ENCODE measurements around the gene ZNF536.

The ZNF536 gene

GRCh38 chr19:30516531-30516930 is 144.3 kb downstream of the ZNF536 start:
- TF ChIP-seq CTCF (IDR thresholded peaks at IDR 0.05; ENCODE audit: low read depth, low read length), result no peak
- no peak for TF ChIP-seq MAX (IDR thresholded peaks at IDR 0.05; ENCODE audit: low read depth, low read length)
- TF ChIP-seq MYC (IDR thresholded peaks at IDR 0.05; ENCODE audit: low read depth, low read length), result no peak
- no peak for TF ChIP-seq POLR2A (IDR thresholded peaks at IDR 0.05; ENCODE audit: extremely low read depth, insufficient read length)
- no peak for DNase-seq (ENCODE audit: low read depth)
- H3K4me3 ChIP-seq (ENCODE audit: low read depth, low read length), result no peak overlapping the region

GRCh38 chr19:30518965-30519606 is 146.9 kb downstream of the ZNF536 start:
- TF ChIP-seq CTCF (IDR thresholded peaks at IDR 0.05; ENCODE audit: low read depth, low read length), result no peak
- TF ChIP-seq MAX (IDR thresholded peaks at IDR 0.05; ENCODE audit: low read depth, low read length), result no peak
- no peak for TF ChIP-seq MYC (IDR thresholded peaks at IDR 0.05; ENCODE audit: low read depth, low read length)
- TF ChIP-seq POLR2A (IDR thresholded peaks at IDR 0.05; ENCODE audit: extremely low read depth, insufficient read length), result no peak
- no peak overlapping the region for H3K4me3 ChIP-seq (ENCODE audit: low read depth, low read length)
- DNase-seq (ENCODE audit: low read depth), result no peak

DNA sequence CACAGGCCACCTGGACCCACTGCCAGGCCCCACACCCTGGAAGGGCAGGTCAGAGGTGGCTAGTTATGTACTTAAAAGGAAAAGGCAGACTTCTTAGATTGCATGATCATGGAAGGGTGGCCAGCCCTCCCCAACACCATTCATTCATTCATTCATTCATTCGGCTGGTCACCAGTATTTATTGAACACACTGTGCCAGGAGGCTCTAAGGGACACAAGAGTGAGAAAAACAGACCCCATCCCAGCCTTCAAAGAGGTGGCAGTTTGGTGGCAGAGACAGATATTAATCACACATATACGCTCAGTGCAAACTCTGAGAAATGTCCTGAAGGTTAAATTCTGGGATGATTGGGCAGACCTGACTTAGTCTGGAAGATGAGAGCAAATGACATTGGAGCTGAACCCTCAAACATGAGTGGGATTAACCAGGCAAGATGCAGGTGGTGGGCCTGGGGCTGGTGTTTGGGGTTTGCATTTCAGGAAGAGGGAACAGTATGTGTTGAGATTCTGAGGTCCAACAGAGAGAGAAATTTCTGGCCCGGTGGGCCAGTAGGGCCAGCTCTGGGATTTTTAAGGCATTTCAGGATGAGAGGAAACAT is 147.5 kb downstream of the ZNF536 start:
- TF ChIP-seq CTCF (IDR thresholded peaks at IDR 0.05; ENCODE audit: low read depth, low read length), result no peak

GRCh38 chr19:30520735-30521479 is 148.7 kb downstream of the ZNF536 start:
- no peak overlapping the region for H3K4me3 ChIP-seq (ENCODE audit: low read depth, low read length)
- no peak for DNase-seq (ENCODE audit: low read depth)
- TF ChIP-seq CTCF (IDR thresholded peaks at IDR 0.05; ENCODE audit: low read depth, low read length), result no peak
- TF ChIP-seq MYC (IDR thresholded peaks at IDR 0.05; ENCODE audit: low read depth, low read length), result no peak
- TF ChIP-seq POLR2A (IDR thresholded peaks at IDR 0.05; ENCODE audit: extremely low read depth, insufficient read length), result no peak
- TF ChIP-seq MAX (IDR thresholded peaks at IDR 0.05; ENCODE audit: low read depth, low read length), result no peak

More for the DNA sequence above, 147.5 kb downstream of the ZNF536 start:
- no peak overlapping the region for H3K4me3 ChIP-seq (ENCODE audit: low read depth, low read length)
- no peak for DNase-seq (ENCODE audit: low read depth)

DNA sequence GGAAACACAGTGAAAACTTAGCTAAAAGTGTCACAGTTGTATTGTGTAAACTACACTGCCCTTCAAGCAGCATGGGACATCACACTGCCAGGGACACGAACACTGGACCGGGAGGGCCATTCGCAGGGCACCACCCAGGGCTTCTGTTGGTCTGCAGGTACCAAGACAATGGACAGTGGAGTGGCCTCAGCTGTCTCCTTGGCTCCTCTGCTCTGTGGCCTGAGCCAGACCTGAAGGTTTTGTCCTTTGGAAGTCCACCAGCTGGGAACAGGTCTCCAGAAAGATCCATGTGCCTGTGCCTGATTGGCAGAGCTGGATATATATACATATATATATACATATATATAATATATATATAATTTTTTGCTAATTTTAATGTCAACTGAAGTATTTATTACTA is 149.8 kb downstream of the ZNF536 start:
- TF ChIP-seq POLR2A (IDR thresholded peaks at IDR 0.05; ENCODE audit: extremely low read depth, insufficient read length) (no peak), CTCF (IDR thresholded peaks at IDR 0.05; ENCODE audit: low read depth, low read length) (no peak), MYC (IDR thresholded peaks at IDR 0.05; ENCODE audit: low read depth, low read length) (no peak), MAX (IDR thresholded peaks at IDR 0.05; ENCODE audit: low read depth, low read length) (no peak)
- no peak overlapping the region for H3K4me3 ChIP-seq (ENCODE audit: low read depth, low read length)
- no peak for DNase-seq (ENCODE audit: low read depth)
